ENCODE measurements around the gene PLEKHG2. TPM values are rescaled to one million over a fixed set of nuclear protein-coding genes. Genes with fewer than 3 reads are reported as not detected.
A peak's percentile ranks its signal among the peaks of the same experiment; 100 is the strongest.

The PLEKHG2 gene
- total RNA-seq, 1 donor from 2014 or later, result 135 TPM

DNA sequence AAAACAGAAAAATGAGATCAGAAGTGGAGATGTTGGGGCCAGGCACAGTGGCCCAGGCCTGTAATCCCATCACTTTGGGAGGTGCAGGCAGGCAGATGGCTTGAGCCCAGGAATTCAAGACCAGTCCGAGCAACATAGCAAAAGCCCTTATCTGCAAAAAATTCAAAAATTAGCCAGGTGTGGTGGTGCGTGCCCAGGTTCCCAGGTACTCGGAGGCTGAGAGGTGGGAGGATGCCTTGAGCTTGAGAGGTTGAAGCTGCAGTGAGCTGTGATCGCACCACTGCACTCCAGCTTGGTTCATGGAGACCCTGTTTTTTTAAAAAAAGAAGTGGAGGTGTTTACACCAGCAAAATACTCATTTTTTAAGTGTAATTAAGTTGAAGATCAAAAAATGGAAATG is 12.4 kb upstream of the PLEKHG2 start:
- H3K4me3 Mint-ChIP-seq, result peak overlapping the region; percentile 25
- H3K27ac Mint-ChIP-seq (ENCODE audit: unreplicated experiment), result no peak overlapping the region
- no peaks in the 10 kb centered on the region for H3K9me3 Mint-ChIP-seq
- peaks cover 32% of the 10 kb centered on the region for H3K4me1 Mint-ChIP-seq
- peaks cover 3% of the 10 kb centered on the region for H3K36me3 Mint-ChIP-seq (ENCODE audit: low read depth)
- TF ChIP-seq, protein P1, sequence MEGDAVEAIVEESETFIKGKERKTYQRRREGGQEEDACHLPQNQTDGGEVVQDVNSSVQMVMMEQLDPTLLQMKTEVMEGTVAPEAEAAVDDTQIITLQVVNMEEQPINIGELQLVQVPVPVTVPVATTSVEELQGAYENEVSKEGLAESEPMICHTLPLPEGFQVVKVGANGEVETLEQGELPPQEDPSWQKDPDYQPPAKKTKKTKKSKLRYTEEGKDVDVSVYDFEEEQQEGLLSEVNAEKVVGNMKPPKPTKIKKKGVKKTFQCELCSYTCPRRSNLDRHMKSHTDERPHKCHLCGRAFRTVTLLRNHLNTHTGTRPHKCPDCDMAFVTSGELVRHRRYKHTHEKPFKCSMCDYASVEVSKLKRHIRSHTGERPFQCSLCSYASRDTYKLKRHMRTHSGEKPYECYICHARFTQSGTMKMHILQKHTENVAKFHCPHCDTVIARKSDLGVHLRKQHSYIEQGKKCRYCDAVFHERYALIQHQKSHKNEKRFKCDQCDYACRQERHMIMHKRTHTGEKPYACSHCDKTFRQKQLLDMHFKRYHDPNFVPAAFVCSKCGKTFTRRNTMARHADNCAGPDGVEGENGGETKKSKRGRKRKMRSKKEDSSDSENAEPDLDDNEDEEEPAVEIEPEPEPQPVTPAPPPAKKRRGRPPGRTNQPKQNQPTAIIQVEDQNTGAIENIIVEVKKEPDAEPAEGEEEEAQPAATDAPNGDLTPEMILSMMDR (conservative IDR thresholded peaks at IDR 0.05), result no peak
- DNase-seq (ENCODE audit: low read depth, low spot score), result no peak
- no peaks in the 10 kb centered on the region for H3K27me3 Mint-ChIP-seq (ENCODE audit: low read depth)

DNA sequence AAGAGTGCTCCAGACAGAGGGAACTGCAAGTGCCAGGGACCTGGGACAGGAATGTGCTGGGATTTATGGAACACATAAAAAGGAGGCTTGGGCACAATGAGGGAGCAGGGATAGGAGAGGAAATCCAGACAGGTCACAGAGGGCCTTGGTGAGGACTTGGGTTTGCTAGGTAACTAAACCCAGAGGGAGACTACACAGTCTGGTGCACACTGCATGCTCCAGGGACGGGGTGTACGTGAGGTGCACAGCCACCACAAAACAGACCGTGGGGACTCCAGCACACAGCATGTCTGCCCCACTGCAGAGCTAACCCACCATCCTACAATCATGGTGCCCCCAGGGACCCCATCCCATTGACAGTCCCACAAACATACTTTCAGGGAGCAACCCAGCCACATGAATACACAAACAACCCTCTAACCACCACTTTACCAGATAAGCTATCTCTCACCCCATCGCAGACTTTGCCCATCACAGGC is 11.4 kb upstream of the PLEKHG2 start:
- H3K27ac Mint-ChIP-seq (ENCODE audit: unreplicated experiment), result peak overlapping the region; percentile 5
- H3K4me1 Mint-ChIP-seq, result peaks cover 34% of the 10 kb centered on the region
- peaks cover under 1% of the 10 kb centered on the region for H3K27me3 Mint-ChIP-seq (ENCODE audit: low read depth)
- no peak for DNase-seq (ENCODE audit: low read depth, low spot score)
- H3K9me3 Mint-ChIP-seq, result no peaks in the 10 kb centered on the region
- TF ChIP-seq, protein P1 (conservative IDR thresholded peaks at IDR 0.05), result no peak
- H3K4me3 Mint-ChIP-seq, result peak overlapping the region; percentile 91
- H3K36me3 Mint-ChIP-seq (ENCODE audit: low read depth), result no peaks in the 10 kb centered on the region

DNA sequence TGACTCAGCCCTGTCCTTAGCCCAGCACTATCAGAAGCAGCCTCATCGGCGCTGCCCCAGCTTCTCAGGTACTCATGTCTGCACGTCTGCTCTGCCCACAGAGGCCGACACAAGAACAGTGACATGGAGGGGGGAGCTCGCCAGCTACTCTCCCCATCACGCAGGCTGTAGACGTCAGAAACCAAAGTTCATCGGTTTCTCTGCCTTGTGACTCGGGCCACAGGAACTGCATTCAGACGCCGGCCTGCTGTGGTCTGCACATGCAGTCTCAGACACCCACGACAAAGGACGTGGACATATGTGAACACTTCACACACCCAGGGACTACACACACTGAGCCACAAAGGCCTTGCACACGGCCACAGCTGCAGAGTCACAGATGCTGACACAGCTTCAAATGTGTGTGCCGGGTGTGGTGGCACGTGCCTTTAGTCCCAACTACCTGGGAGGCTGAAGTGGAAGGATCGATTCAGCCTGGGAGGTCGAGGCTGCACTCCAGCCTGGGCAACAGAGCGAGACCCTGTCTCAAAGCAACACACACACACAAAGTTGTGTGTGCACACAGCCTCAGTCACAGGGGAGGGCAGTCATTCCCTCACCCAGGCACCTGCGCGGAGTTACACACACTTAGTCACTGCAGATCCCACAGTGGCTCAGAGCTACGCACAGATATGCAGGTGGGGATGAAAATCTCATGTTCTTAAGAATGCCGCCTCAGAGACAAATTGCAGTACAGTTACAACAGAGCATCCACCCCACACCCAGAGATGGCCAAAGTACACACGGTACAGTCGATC is 10.7 kb upstream of the PLEKHG2 start:
- peaks cover 4% of the 10 kb centered on the region for H3K27me3 Mint-ChIP-seq (ENCODE audit: low read depth)
- TF ChIP-seq, protein P1 (conservative IDR thresholded peaks at IDR 0.05), result no peak
- no peaks in the 10 kb centered on the region for H3K9me3 Mint-ChIP-seq
- no peak for DNase-seq (ENCODE audit: low read depth, low spot score)
- H3K36me3 Mint-ChIP-seq (ENCODE audit: low read depth), result no peaks in the 10 kb centered on the region
- peak overlapping the region; percentile 91 for H3K4me3 Mint-ChIP-seq
- H3K27ac Mint-ChIP-seq (ENCODE audit: unreplicated experiment), result peak overlapping the region; percentile 99
- H3K4me1 Mint-ChIP-seq, result peaks cover 37% of the 10 kb centered on the region

DNA sequence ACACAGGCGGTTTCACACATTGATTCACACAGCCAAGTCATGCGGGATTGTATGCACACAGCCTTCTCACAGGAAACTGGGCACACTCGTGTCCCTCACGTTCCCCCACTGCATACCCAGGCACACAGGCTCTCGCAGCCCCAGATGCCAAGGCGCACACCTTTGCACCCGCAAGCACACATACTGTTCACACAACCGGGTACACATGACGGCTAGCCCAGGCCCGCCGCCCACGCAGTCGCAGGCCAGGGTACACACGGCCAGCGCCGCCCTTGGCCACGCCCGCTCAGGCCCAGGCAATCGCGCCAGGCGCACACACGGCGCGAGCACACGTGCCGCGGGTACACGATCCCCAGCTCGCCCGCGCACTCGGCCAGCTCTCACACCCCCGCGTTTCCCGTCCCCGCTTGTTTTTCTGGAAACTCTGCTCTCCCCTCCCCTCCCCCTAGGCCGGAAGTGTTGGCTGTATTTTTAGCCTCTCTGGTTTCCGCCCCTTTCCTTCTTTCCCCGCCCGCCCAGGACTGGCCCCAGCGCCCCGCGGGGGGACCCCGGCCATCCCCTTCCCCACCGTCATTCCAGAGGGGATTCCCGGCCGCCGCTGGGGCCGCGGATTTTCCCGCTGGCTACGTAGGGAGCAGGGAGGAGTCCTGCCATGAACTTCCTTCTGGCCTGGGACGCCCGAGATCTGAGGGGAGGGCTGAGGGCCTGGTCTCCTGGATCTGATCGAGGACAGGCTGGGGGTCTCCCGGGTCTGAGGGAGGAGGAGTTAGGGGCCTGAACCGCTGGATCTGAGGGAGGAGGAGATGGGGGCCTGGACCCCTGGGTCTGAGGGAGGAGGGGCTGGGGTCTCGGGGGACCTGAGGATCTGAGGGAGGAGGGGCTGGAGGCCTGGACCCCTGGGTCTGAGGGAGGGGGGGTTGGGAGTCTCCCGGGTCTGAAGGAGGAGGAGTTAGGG is 9.8 kb upstream of the PLEKHG2 start:
- peak; percentile 67 for DNase-seq (ENCODE audit: low read depth, low spot score)

More for the DNA sequence above, 9.8 kb upstream of the PLEKHG2 start:
- no peaks in the 10 kb centered on the region for H3K9me3 Mint-ChIP-seq
- H3K4me3 Mint-ChIP-seq, result peak overlapping the region; percentile 91
- peaks cover 37% of the 10 kb centered on the region for H3K4me1 Mint-ChIP-seq
- H3K36me3 Mint-ChIP-seq (ENCODE audit: low read depth), result no peaks in the 10 kb centered on the region
- peak overlapping the region; percentile 99 for H3K27ac Mint-ChIP-seq (ENCODE audit: unreplicated experiment)
- peaks cover 9% of the 10 kb centered on the region for H3K27me3 Mint-ChIP-seq (ENCODE audit: low read depth)
- TF ChIP-seq, protein P1 (conservative IDR thresholded peaks at IDR 0.05), result no peak

All from neural crest cell (in vitro differentiated cells).